Epidermal melanocyte (primary cell): Measurements from ENCODE around the gene HECW1.
"Not testable (repeated sequence)": the region's sequence is repeated elsewhere in the genome, so short reads cannot be mapped to it uniquely, and the experiment has no call there.

Experiments used
- DNase-seq: peaks from one replicate; pipeline ENCODE4 v3.0.0; 2011; ENCODE audit warnings: low spot score; ENCODE audit not compliant: insufficient read length

HECW1 gene

DNA sequence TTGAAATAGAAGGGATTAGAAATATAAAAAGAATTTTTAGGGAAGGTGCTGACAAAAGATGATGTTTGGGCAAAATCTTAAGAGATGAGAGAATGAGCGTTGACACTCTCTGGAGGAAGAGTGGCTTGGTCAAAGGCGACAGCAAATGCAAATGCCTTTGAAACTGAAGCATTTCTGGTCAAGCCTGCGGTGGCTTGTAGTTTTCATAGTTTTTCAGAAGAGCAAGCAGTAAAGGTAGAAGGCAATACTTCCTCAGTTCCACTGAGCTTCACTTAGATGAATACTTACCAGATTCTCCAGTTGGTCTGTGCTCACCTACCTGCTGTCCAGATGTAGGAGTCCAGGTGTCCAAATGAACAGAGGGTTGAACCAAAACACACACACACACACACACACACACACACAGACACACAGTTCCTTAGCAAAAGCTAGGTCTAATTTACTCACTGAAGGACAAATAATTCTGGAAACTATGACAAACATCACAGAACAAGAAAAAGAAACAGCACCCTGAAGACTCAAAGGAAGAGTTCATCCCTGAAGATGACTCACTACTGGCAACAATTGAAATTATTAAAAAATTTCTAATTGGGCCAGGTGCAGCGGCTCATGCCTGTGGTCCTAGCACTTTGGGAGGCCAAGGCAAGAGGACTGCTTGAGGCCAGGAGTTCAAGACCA, 458.4 kb downstream of the HECW1 start:
- DNase-seq = no peak

DNA sequence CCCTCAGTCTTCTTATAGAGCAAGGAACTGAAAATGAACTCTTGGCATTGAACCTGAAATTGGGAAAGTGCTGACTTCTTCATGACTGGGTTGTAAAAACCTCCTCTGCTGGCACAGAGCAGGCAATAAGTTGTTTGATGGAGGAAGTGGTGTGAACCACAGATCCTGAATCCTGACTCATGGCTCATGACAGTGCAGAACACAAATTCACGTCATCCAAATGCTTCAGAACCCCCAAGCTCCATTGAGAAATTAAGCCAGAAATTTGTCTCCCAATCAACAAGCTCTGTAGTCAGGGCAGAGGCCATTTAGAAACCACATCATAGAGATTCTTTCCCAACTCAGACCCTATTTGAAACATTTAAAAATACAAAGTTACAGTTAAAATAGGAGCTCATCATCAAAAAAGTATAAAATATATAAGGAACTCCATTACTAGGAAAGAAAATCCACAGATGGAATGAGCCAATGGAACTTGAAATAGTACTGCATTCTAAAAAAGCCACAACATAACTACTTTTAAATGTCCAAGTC, 460.1 kb downstream of the HECW1 start:
- peak; percentile 26 for DNase-seq

DNA sequence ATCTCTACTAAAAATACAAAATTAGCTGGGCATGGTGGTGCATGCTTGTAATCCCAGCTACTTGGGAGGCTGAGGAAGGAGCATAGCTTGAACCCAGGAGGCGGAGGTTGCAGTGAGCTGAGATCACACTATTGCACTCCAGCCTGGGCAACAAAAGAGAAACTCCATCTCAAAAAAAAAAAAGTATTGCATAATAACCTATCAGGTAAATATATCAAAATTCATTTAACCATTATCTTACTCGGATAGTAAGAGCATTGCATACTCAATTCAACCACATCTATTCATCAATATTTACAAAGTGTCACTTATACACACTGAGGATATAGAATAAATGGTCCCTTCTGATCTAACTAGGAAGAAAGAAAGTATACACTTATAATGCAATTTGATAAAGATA, 461.4 kb downstream of the HECW1 start:
- not testable (repeated sequence) for DNase-seq

DNA sequence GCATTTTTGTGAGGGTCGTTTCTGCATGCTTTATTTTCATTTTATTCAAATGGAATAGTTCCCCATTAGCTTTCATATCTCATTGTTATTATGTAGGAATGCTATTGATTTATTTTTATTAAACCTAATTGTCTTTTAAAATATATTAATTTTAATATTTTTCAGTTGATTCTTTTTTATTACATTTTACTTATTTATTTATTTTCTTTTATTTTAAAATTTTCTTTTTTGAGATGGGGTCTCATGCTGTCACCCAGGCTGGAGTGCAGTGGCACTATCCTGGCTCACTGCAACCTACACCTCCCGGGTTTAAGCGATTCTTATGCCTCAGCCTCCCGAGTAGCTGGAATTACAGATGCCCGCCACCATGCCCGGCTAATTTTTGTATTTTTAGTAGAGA, 463.1 kb downstream of the HECW1 start:
- no peak for DNase-seq

DNA sequence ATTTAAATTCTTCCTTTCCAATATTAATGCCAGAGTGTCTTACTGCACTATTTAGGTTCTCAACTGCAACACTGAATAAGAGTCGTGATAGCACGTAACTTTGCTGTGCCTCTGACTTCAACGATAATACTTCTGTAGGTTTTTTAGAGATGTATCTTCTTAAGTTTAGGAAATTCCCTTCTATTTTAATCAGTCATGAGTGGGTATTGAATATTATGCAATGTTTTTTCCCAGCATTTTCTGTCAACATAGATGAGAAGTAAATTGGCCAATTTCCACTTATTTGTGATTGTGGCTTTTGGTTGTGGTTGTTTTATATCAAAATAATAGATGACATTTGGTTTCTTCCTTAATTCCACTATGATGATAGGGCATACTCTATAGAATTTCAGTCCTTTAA, 463.8 kb downstream of the HECW1 start:
- DNase-seq = no peak

DNA sequence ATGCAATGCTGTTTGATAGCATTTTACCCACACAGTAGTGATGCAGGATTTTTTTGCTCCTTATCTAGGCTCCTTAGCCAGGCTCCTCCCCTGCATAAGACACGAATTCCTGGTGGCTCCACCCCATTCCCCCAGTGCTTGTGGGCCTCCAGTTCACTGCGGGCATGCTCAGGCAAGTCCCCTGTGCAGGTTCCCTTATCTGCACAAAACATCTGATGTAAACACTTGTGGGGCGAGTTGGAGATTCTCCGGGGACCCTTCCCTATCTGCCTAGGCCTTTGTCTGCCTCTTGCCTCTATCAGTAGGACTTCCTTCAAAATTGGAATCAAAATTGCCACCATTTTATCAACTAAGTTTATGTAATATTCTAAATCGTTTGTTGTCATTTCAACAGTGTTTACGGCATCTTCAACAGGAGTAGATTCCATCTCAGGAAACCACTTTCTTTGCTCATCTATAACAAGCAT, 465.1 kb downstream of the HECW1 start:
- DNase-seq = no peak

- DNase-seq = peak; percentile 67
Observed at GRCh38 chr7:43582503-43583423, 470.3 kb downstream of the HECW1 start, which contains the start of gene STK17A. TSS of gene STK17A (plus strand) at chr7:43583108. CDS start at chr7:43583244, 136 bp downstream.

GRCh38 chr7:43583424-43584194, 471.2 kb downstream of the HECW1 start:
- DNase-seq = no peak

GRCh38 chr7:43584195-43584586, 471.7 kb downstream of the HECW1 start:
- DNase-seq = no peak

GRCh38 chr7:43584733-43585132, 472.3 kb downstream of the HECW1 start:
- DNase-seq = not testable (repeated sequence)

DNA sequence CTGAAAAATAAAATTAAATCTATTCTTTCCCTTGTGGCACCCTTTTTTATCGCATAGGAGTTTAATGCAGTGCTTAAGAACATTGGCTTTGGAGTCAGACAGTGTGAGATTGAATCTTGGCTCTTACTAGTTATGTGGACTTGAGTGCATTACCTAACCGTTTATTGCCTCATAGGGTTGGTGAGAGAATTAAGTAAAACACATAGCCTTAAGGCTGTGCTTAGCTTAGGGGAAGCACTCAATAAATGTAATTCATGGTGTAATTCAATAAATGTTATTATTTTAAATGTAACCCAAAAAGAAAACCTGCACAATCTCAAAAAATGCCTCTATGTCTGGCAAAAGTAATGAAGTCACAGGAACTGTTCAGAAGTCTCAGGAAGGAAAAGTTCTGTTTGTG, 473.1 kb downstream of the HECW1 start:
- no peak for DNase-seq

DNA sequence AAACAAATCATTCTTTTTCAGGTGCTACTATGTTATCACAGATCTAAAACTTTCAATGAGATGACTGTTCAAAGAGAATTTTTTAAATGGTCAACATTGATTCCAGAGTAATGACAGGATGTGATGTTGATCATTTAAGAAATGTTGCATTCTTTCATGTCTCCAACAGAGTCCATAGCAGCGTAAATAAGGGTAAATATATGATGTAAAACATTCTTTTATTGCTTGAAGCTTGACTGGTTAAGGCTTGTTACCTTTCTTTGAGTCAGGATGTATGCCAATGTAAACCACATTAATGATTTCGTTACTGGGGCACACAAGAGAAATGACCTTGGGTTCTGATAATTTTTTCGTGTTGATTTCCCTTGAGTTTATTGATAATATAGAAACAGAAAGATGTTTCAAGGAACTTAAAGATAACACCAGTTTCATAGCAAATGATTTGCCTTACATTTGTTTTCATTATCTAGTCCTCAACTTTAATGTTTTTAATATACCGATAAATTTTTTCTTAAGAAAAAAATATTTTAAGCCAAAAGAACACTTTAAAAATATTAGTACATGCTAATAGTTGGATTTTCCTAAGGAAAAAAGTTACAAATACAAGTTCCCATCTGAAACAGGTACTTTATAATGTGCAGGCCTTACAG, 473.9 kb downstream of the HECW1 start:
- DNase-seq = no peak

- DNase-seq = no peak
Observed at GRCh38 chr7:43588477-43589132, 476.2 kb downstream of the HECW1 start.

DNA sequence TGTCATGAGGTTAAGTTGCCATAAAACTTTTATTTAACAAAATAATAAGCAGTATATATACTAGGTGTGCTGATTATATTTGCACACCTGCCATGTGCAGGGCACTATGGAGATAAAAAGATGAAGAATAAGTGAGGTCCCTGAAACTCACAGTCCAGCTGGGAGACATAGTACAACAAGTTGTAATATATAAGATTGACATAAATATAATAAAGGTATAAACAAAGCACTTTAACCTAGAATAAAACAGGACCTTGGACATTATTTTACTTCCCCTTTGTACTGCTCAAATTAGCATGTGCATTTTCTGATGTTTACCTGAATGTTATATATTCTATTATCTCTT, 476.7 kb downstream of the HECW1 start:
- no peak for DNase-seq

GRCh38 chr7:43589728-43590127, 477.3 kb downstream of the HECW1 start:
- no peak for DNase-seq

- DNase-seq = no peak
Observed at GRCh38 chr7:43590862-43591557, 478.6 kb downstream of the HECW1 start.

DNA sequence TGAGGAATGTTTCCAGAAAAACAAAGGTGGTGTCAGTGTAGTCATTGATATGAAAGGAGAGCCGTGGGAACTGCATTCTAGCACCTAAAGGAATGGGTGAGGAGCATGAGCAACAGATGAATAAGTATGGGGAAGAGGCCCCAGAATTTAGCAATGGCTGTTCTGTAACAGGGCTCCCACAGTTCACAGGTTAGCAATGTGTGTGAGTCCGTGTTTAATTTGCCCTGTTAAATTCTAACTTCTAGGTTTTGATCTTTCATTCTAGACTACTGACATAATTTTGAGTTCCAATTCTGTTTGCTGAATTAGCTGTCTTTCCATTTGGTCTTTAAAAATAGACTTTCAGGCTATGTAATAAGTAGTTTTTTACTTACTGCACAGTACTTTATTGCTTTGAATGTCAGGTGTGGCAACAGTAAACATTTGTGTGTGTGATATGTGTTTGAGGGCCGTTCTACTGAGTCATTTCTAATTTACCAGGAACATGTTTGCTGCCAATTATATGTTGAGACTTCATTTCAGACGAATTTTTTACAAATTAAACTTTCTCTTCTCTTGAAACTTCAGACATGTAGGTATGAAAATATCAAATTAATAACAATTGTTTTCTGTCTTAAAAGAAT, 479.2 kb downstream of the HECW1 start:
- DNase-seq = no peak

DNA sequence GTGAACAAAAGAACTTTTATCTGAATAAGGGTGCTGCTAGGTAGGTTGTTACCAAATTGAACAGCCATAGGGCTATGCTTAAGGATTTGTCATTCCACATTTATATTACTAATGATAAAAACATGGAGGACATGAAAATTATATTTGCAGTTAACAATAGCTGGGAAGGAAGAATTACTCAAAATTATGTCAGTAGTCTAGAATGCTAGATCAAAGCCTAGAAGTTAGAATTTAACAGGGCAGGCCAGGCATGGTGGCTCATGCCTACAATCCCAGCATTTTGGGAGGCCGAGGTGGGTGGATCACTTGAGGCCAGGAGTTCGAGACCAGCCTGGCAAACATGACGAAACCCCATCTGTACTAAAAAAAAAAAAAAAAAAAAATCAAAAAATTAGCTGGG, 479.9 kb downstream of the HECW1 start:
- no peak for DNase-seq

- no peak for DNase-seq
Observed at GRCh38 chr7:43593010-43593409, 480.6 kb downstream of the HECW1 start.
